ENCODE measurements around the gene RINT1. TPM values are rescaled to one million over a fixed set of nuclear protein-coding genes. Genes with fewer than 3 reads are reported as not detected.
"Not testable (repeated sequence)": the region's sequence is repeated elsewhere in the genome, so short reads cannot be mapped to it uniquely, and the experiment has no call there.

RINT1 gene
- total RNA-seq, 1 donor from 2014 or later = 21.1 TPM

GRCh38 chr7:105496521-105496920 lies 35.5 kb upstream of the RINT1 start:
- no peak for DNase-seq (ENCODE audit: extremely low spot score, unreplicated experiment)
- H3K36me3 Mint-ChIP-seq = peaks cover 15% of the 10 kb centered on the region
- no peaks in the 10 kb centered on the region for H3K9me3 Mint-ChIP-seq
- H3K27me3 Mint-ChIP-seq = no peaks in the 10 kb centered on the region
- no peak overlapping the region for H3K27ac Mint-ChIP-seq
- H3K4me3 Mint-ChIP-seq = no peak overlapping the region
- TF ChIP-seq, protein P1, sequence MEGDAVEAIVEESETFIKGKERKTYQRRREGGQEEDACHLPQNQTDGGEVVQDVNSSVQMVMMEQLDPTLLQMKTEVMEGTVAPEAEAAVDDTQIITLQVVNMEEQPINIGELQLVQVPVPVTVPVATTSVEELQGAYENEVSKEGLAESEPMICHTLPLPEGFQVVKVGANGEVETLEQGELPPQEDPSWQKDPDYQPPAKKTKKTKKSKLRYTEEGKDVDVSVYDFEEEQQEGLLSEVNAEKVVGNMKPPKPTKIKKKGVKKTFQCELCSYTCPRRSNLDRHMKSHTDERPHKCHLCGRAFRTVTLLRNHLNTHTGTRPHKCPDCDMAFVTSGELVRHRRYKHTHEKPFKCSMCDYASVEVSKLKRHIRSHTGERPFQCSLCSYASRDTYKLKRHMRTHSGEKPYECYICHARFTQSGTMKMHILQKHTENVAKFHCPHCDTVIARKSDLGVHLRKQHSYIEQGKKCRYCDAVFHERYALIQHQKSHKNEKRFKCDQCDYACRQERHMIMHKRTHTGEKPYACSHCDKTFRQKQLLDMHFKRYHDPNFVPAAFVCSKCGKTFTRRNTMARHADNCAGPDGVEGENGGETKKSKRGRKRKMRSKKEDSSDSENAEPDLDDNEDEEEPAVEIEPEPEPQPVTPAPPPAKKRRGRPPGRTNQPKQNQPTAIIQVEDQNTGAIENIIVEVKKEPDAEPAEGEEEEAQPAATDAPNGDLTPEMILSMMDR (conservative IDR thresholded peaks at IDR 0.05) = no peak
- no peaks in the 10 kb centered on the region for H3K4me1 Mint-ChIP-seq (ENCODE audit: unreplicated experiment)

DNA sequence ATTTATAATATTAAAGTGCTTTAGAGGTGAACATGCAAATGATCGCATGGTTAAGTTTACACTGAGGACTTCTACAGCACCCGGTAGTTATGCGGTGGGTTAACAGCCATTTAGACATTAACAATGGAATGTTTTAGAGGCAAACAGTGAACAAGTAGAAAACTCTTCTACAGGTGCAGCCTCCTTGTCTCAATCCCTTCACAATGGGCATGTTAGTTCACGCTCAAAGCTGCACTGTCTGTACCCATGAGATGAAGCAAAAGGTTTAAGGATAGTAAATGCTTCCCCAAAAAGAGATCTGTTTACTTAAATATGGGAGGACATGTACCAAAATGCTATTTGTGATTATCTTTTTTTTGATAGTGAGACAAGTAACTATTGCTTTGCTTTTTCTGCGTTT lies 35.0 kb upstream of the RINT1 start:
- Mint-ChIP-seq H3K36me3 (peaks cover 15% of the 10 kb centered on the region), H3K4me3 (no peak overlapping the region), H3K27me3 (no peaks in the 10 kb centered on the region), H3K4me1 (ENCODE audit: unreplicated experiment) (no peaks in the 10 kb centered on the region), H3K27ac (no peak overlapping the region), H3K9me3 (no peaks in the 10 kb centered on the region)
- TF ChIP-seq, protein P1 (conservative IDR thresholded peaks at IDR 0.05) = no peak
- DNase-seq (ENCODE audit: extremely low spot score, unreplicated experiment) = no peak

GRCh38 chr7:105502173-105502572 lies 29.8 kb upstream of the RINT1 start:
- Mint-ChIP-seq H3K4me1 (ENCODE audit: unreplicated experiment) (no peaks in the 10 kb centered on the region), H3K27ac (no peak overlapping the region)
- DNase-seq (ENCODE audit: extremely low spot score, unreplicated experiment) = no peak

GRCh38 chr7:105512415-105512814 lies 19.6 kb upstream of the RINT1 start:
- H3K27me3 Mint-ChIP-seq = no peaks in the 10 kb centered on the region
- no peaks in the 10 kb centered on the region for H3K9me3 Mint-ChIP-seq
- H3K4me1 Mint-ChIP-seq (ENCODE audit: unreplicated experiment) = peaks cover 13% of the 10 kb centered on the region
- peaks cover 27% of the 10 kb centered on the region for H3K36me3 Mint-ChIP-seq
- TF ChIP-seq, protein P1 (conservative IDR thresholded peaks at IDR 0.05) = no peak
- H3K4me3 Mint-ChIP-seq = no peak overlapping the region
- DNase-seq (ENCODE audit: extremely low spot score, unreplicated experiment) = no peak
- peak overlapping the region; percentile 37 for H3K27ac Mint-ChIP-seq

More at GRCh38 chr7:105502173-105502572, 29.8 kb upstream of the RINT1 start:
- Mint-ChIP-seq H3K36me3 (peaks cover 25% of the 10 kb centered on the region), H3K9me3 (no peaks in the 10 kb centered on the region), H3K4me3 (no peak overlapping the region), H3K27me3 (no peaks in the 10 kb centered on the region)
- TF ChIP-seq, protein P1 (conservative IDR thresholded peaks at IDR 0.05) = no peak

DNA sequence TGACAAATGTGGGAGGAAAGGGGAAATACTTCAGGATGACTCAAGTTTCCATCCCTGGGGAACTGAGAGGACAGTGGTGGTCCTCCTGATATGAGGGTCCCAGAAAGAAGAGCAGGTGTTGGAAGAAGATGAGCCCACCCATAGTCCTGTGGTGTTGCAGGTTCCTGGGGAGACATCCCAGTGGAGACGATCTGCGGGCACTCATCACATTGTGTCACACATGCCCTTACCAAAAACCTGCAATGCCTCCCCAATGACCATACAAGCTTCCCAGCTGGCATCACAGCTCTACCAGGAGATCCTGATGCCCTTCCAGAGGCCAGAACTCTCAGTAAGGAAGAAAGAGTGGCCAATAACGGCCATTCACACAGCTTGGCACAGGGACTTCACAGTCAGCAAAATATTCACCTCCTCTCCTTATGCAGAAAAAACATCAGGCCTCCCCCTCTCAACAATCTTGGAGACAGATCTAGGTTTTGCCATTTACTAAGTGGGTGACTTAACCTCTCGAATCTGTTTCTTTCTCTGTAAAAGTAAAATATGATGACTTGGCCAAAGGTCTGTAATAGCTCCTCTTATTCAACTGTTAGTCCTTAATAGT lies 19.0 kb upstream of the RINT1 start:
- H3K4me3 Mint-ChIP-seq = no peak overlapping the region
- DNase-seq (ENCODE audit: extremely low spot score, unreplicated experiment) = no peak
- H3K27ac Mint-ChIP-seq = no peak overlapping the region
- no peaks in the 10 kb centered on the region for H3K27me3 Mint-ChIP-seq
- H3K4me1 Mint-ChIP-seq (ENCODE audit: unreplicated experiment) = peaks cover 13% of the 10 kb centered on the region
- TF ChIP-seq, protein P1 (conservative IDR thresholded peaks at IDR 0.05) = no peak
- H3K36me3 Mint-ChIP-seq = peaks cover 26% of the 10 kb centered on the region
- no peaks in the 10 kb centered on the region for H3K9me3 Mint-ChIP-seq

DNA sequence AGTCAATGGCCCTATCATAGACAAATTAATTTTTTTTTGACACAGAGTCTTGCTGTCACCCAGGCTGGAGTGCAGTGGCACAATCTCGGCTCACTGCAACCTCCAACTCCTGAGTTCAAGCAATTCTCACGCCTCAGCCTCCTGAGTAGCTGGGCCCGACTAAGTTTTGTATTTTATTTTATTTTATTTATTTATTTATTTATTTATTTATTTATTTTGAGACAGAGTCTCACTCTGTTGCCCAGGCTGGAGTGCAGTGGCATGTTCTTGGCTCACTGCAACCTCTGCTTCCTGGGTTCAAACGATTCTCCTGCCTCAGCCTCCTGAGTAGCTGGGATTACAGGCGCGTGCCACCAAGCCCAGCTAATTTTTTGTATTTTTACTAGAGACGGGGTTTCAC lies 16.4 kb upstream of the RINT1 start:
- peaks cover 19% of the 10 kb centered on the region for H3K36me3 Mint-ChIP-seq
- not testable (repeated sequence) for H3K27ac Mint-ChIP-seq; H3K9me3 Mint-ChIP-seq; H3K27me3 Mint-ChIP-seq; H3K4me3 Mint-ChIP-seq; DNase-seq (ENCODE audit: extremely low spot score, unreplicated experiment)
- H3K4me1 Mint-ChIP-seq (ENCODE audit: unreplicated experiment) = peaks cover 19% of the 10 kb centered on the region

Measured in type B pancreatic cell (in vitro differentiated cells).